ENCODE measurements around the gene TCFL5. TPM values are rescaled to one million over a fixed set of nuclear protein-coding genes. Genes with fewer than 3 reads are reported as not detected.
A peak's percentile ranks its signal among the peaks of the same experiment; 100 is the strongest.

Gene TCFL5
- total RNA-seq, 4 donors from 2014 or later: 2.6 to 6.6 (median 5.0) TPM

DNA sequence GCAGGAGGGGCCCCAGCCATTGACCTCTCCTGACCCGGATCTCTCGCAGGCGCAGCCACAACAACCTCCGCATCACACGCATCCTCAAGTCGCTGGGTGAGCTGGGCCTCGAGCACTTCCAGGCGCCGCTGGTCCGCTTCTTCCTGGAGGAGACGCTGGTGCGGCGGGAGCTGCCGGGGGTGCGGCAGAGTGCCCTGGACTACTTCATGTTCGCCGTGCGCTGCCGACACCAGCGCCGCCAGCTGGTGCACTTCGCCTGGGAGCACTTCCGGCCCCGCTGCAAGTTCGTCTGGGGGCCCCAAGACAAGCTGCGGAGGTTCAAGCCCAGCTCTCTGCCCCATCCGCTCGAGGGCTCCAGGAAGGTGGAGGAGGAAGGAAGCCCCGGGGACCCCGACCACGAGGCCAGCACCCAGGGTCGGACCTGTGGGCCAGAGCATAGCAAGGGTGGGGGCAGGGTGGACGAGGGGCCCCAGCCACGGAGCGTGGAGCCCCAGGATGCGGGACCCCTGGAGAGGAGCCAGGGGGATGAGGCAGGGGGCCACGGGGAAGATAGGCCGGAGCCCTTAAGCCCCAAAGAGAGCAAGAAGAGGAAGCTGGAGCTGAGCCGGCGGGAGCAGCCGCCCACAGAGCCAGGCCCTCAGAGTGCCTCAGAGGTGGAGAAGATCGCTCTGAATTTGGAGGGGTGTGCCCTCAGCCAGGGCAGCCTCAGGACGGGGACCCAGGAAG is 49.3 kb downstream of the TCFL5 start:
- Histone ChIP-seq H3K4me3 (no peak overlapping the region), H3K27me3 (peaks cover 0 to 24% of the 10 kb centered on the region in 2 donors), H3K4me1 (peaks cover 5 to 36% (median 17%) of the 10 kb centered on the region in 4 donors), H3K9me3 (no peaks in the 10 kb centered on the region), H3K36me3 (peaks cover 0 to 60% (median 0%) of the 10 kb centered on the region in 3 donors), H3K27ac (no peak overlapping the region)
- TF ChIP-seq POLR2A (IDR thresholded peaks at IDR 0.05): no peak
- TF ChIP-seq, protein P1, sequence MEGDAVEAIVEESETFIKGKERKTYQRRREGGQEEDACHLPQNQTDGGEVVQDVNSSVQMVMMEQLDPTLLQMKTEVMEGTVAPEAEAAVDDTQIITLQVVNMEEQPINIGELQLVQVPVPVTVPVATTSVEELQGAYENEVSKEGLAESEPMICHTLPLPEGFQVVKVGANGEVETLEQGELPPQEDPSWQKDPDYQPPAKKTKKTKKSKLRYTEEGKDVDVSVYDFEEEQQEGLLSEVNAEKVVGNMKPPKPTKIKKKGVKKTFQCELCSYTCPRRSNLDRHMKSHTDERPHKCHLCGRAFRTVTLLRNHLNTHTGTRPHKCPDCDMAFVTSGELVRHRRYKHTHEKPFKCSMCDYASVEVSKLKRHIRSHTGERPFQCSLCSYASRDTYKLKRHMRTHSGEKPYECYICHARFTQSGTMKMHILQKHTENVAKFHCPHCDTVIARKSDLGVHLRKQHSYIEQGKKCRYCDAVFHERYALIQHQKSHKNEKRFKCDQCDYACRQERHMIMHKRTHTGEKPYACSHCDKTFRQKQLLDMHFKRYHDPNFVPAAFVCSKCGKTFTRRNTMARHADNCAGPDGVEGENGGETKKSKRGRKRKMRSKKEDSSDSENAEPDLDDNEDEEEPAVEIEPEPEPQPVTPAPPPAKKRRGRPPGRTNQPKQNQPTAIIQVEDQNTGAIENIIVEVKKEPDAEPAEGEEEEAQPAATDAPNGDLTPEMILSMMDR (IDR thresholded peaks at IDR 0.05): no peak
- DNase-seq: no peak

DNA sequence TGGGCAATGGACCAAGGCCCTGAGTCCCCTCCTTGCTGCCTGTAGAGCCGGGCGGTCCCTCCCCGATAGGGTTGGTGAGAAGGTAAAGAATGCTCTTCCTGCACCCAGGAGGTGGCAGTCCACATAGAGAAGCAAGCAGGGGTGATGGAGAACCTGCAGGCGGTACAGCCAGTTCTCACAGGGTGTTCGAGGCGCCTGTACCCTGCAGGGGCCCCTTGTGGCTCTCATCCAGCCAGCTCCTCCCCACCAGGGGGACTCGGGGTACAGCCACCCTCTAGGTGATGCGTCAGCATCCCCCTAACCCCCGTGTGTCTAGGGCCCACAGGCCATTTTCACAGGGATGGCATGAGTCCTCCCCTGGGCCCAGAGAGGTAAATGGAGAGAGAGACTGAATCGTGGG is 49.9 kb downstream of the TCFL5 start:
- TF ChIP-seq, protein P1 (IDR thresholded peaks at IDR 0.05): no peak
- TF ChIP-seq POLR2A (IDR thresholded peaks at IDR 0.05): no peak
- Histone ChIP-seq H3K27ac (no peak overlapping the region), H3K9me3 (no peaks in the 10 kb centered on the region), H3K4me1 (peaks cover 3 to 35% (median 17%) of the 10 kb centered on the region in 4 donors), H3K4me3 (no peak overlapping the region), H3K27me3 (peaks cover 0 to 19% of the 10 kb centered on the region in 2 donors), H3K36me3 (peaks cover 0 to 62% (median 0%) of the 10 kb centered on the region in 3 donors)
- DNase-seq: no peak

GRCh38 chr20:62811320-62811719 is 50.3 kb downstream of the TCFL5 start:
- no peak overlapping the region for H3K4me3 ChIP-seq
- H3K9me3 ChIP-seq: no peaks in the 10 kb centered on the region
- DNase-seq: no peak
- H3K4me1 ChIP-seq: peaks cover 0 to 35% (median 16%) of the 10 kb centered on the region in 4 donors
- peaks cover 0 to 62% (median 0%) of the 10 kb centered on the region in 3 donors for H3K36me3 ChIP-seq
- TF ChIP-seq POLR2A (IDR thresholded peaks at IDR 0.05): no peak
- TF ChIP-seq, protein P1 (IDR thresholded peaks at IDR 0.05): no peak
- peaks cover 0 to 16% of the 10 kb centered on the region in 2 donors for H3K27me3 ChIP-seq
- no peak overlapping the region for H3K27ac ChIP-seq

DNA sequence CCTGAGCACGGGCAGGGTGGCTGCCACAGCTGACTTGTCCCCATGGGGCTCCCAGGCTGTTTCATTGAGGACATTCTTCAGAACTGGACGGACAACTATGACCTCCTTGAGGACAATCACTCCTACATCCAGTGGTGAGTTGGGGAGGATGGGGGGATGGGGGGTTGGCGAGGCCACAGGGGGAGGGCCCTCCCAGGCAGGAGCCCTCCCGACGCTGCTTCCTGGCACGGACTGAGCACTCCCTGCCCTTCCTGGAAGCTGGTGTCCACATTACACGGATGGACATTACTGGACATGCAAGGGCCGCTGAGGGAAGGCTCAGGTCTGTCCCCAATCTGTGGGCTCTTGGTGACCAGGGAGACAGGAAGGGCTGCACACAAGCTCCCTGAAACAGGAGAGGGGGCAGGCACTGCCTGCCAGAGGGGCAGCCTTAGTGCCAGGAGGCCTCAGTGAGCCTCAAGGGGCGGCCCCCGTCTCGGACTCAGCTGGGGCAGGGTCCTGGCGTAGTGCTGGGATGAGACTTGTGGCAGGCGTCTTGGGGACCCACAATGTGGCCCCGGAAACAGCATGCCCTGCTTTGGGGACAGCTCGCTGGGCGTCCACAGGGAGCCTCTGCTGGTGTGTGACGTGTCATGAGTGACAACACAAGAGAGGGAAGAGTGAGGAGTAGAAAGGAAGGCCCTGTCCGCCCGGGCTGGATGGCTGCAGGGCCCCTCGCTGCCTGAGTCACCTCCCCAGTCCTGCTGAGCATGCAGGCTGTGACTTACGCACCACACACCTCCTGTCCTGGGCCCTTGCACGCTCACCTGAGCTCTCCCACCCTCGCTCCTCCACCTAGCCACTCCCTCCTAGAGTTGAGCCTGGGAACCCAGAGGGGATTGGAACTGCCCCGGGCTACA is 51.8 kb downstream of the TCFL5 start:
- no peak for DNase-seq
- Histone ChIP-seq H3K9me3 (no peaks in the 10 kb centered on the region), H3K36me3 (peaks cover 0 to 62% (median 0%) of the 10 kb centered on the region in 3 donors), H3K4me3 (no peak overlapping the region), H3K4me1 (peaks cover 0 to 28% (median 16%) of the 10 kb centered on the region in 4 donors), H3K27me3 (peaks cover 0 to under 1% of the 10 kb centered on the region in 2 donors), H3K27ac (no peak overlapping the region)
- TF ChIP-seq, protein P1 (IDR thresholded peaks at IDR 0.05): no peak
- TF ChIP-seq POLR2A (IDR thresholded peaks at IDR 0.05): no peak

DNA sequence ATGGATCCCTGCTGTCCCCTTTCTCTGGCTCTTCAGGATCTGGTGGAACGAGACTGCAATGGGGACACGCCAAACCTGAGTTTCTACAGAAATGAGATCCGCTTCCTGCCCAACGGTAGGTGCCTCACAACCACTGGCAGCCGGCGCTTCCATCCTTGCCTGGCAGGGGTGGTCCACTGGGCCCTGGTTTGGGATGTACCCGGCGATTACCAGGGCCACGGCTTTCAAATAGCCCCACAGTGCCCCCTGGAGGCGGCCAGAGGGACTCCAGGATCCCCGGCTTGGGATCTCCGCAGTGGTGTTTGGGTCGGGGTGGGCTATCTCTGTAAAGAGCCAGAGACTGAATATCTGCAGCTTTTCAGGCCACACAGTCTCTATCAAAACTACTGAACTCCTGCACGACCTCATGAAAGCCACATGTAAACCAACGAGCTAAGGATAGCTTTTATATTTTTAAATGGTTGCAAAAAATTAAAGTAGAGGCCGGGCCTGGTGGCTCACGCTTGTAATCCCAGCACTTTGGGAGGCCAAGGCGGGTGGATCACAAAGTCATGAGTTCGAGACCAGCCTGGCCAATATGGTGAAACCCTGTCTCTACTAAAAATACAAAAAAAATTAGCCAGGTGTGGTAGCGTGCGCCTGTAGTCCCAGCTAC is 53.3 kb downstream of the TCFL5 start:
- no peak overlapping the region for H3K4me3 ChIP-seq
- peaks cover 3 to 32% (median 17%) of the 10 kb centered on the region in 4 donors for H3K4me1 ChIP-seq
- TF ChIP-seq POLR2A (IDR thresholded peaks at IDR 0.05): no peak
- TF ChIP-seq, protein P1 (IDR thresholded peaks at IDR 0.05): peak; percentile 80 to 95 (median 82)
- H3K36me3 ChIP-seq: peaks cover 0 to 58% (median 0%) of the 10 kb centered on the region in 3 donors
- H3K9me3 ChIP-seq: no peaks in the 10 kb centered on the region
- H3K27me3 ChIP-seq: no peaks in the 10 kb centered on the region
- H3K27ac ChIP-seq: no peak overlapping the region
- DNase-seq: peak; percentile 73 to 83 (median 80)

Measured in Peyer's patch (tissue), 4 donors.